Keratinocyte (primary cell): Measurements from ENCODE around the gene PGLYRP4. TPM values are rescaled to one million over a fixed set of nuclear protein-coding genes. Genes with fewer than 3 reads are reported as not detected.

ENCODE experiments used
- DNase-seq: peaks from one replicate; pipeline ENCODE4 v3.0.0-alpha.2; 2011; ENCODE audit warnings: low read depth, missing footprints, low spot score
- FAIRE-seq: peaks from 2 replicates; lab custom pipeline; 2011; peaks lifted over from hg19 to GRCh38; lab: Jason Lieb, UNC
- H2AFZ ChIP-seq: 2 replicates; pipeline ENCODE4 v1.6.0; 2012; ENCODE audit warnings: low read length, control low read depth, inconsistent platforms; ENCODE audit not compliant: control insufficient read depth
- H3K27ac ChIP-seq: 2 replicates; pipeline ENCODE4 v1.5.1; 2011; ENCODE audit warnings: low read length; ENCODE audit not compliant: control insufficient read depth, insufficient read depth
- H3K27me3 ChIP-seq: 3 replicates; pipeline ENCODE4 v1.6.0; 2011; ENCODE audit warnings: low read length; ENCODE audit not compliant: control insufficient read depth, insufficient read depth; ENCODE audit errors: extremely low read depth
- H3K36me3 ChIP-seq, 2 experiments: 2 replicates in 1 of 2; 3 replicates in 1 of 2; pipeline ENCODE4 v1.5.1; 2011; ENCODE audit warnings: low read length in 2 of 2, mild to moderate bottlenecking in 1 of 2; ENCODE audit not compliant: control insufficient read depth in 2 of 2, insufficient read depth in 2 of 2; ENCODE audit errors: extremely low read depth in 1 of 2
- H3K4me1 ChIP-seq: 3 replicates; pipeline ENCODE4 v1.5.1; 2011; ENCODE audit warnings: low read length; ENCODE audit not compliant: control insufficient read depth, insufficient read depth; ENCODE audit errors: extremely low read depth
- H3K4me2 ChIP-seq: 3 replicates; pipeline ENCODE4 v1.6.0; 2011; ENCODE audit warnings: low read depth, low read length; ENCODE audit not compliant: control insufficient read depth, insufficient read depth; ENCODE audit errors: extremely low read depth
- H3K4me3 ChIP-seq, 3 experiments: fragments of 200-600 bp in 1 of 3; sonication (generic) in 1 of 3; 2 replicates in 2 of 3; 3 replicates in 1 of 3; pipeline ENCODE4 v1.5.1; 2011 to 2016; ENCODE audit warnings: low read length in 3 of 3, mild to moderate bottlenecking in 3 of 3, control low read depth in 2 of 3, inconsistent platforms in 1 of 3, low read depth in 1 of 3, mixed read lengths in 1 of 3, mixed run types in 1 of 3, moderate library complexity in 1 of 3; ENCODE audit not compliant: control insufficient read depth in 2 of 3, insufficient read depth in 2 of 3; ENCODE audit errors: extremely low read depth in 1 of 3
- H3K79me2 ChIP-seq: 2 replicates; pipeline ENCODE4 v1.6.0; 2012; ENCODE audit warnings: low read length; ENCODE audit not compliant: control insufficient read depth, insufficient read depth
- H3K9ac ChIP-seq: 3 replicates; pipeline ENCODE4 v1.6.0; 2011; ENCODE audit warnings: low read length; ENCODE audit not compliant: control insufficient read depth, insufficient read depth; ENCODE audit errors: extremely low read depth
- H3K9me1 ChIP-seq: 3 replicates; pipeline ENCODE4 v1.6.0; 2011; ENCODE audit warnings: low read length; ENCODE audit not compliant: control insufficient read depth, insufficient read depth; ENCODE audit errors: extremely low read depth
- H3K9me3 ChIP-seq: 2 replicates; pipeline ENCODE4 v1.5.1; 2012; ENCODE audit warnings: low read depth, low read length; ENCODE audit not compliant: control insufficient read depth
- H4K20me1 ChIP-seq: 3 replicates; pipeline ENCODE4 v1.6.0; 2011; ENCODE audit warnings: low read length; ENCODE audit not compliant: control insufficient read depth, insufficient read depth; ENCODE audit errors: extremely low read depth
- EZH2 ChIP-seq: IDR thresholded peaks from one replicate; pipeline ENCODE4 v1.6.1; 2012; ENCODE audit warnings: inconsistent platforms, mild to moderate bottlenecking, low read length, moderate library complexity
- dilution Hi-C: fragments of 300-500 bp; cut with MboI; formaldehyde crosslinking; loops from one replicate; pipeline ENCODE4 v1.7.0; 2020; ENCODE audit warnings: low sequenced_read_pairs; ENCODE audit not compliant: extremely low pct_ligation_motif_present
- polyA plus RNA-seq, 5 experiments: library from polyadenylated mRNA; depleted of rRNA in 3 of 5; stranded (reverse) in 3 of 5; stranded (forward) in 1 of 5; unstranded in 1 of 5; fragments of >200 nt; gene quantifications; 1 replicate in 1 of 5; 2 replicates in 3 of 5; 3 replicates in 1 of 5; pipeline versions ENCODE4 v1.2.1 to v1.2.3, GENCODE V29; 2011 to 2012; ENCODE audit warnings: missing spikeins in 2 of 5, low read depth in 1 of 5, low replicate concordance in 1 of 5
- TF ChIP-seq, protein P1 (sequence below), 3 experiments: IDR thresholded peaks in 1 of 3; conservative IDR thresholded peaks in 1 of 3; optimal IDR thresholded peaks in 1 of 3; 2 replicates in 2 of 3; 3 replicates in 1 of 3; pipeline versions ENCODE3 to v1.5.1; 2011; ENCODE audit warnings: low read length in 3 of 3, mild to moderate bottlenecking in 3 of 3, moderate library complexity in 2 of 3, control low read depth in 1 of 3, inconsistent platforms in 1 of 3; ENCODE audit not compliant: insufficient read depth in 2 of 3; ENCODE audit errors: extremely low read depth in 1 of 3

The PGLYRP4 gene
- polyA plus RNA-seq, 1 donor (not counting 4 experiments of a cell fraction or from before 2014, with no cell fraction given), result 3.8 TPM

DNA sequence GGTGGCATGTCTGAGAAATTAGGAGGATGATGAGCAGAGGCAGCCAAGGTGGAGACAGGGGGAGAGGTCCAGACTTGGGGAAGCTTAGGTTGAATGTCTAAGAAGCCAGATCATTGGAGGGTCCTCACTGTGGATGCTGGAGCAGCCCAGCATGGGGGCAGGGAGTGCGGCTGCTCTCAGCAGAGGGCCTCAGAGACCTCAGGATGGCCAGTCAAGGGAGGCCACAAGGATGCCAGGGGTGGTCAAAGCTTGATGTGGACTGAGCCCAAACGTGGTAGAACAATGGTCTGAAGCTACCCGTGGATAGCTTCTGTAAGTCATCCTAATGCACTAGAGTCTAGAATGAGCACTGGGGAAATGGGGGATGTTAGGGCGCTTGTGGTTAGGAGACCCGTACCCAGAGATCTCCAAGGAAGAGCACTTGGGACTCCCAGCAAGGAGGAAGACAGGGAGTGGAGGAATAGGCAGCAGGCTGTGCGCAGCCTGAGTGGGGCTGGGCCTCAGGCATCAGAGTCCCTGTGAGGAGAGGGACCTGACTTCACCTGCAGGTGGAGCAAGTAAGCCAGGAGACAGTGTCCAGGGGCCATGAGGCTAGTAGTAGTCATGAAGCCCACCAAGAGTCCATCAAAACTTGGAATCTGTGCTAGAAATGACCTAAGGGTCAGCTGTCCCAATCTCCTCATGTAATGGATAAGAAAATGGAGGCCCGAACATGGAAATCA lies 4.7 kb upstream of the PGLYRP4 start:
- Histone ChIP-seq H3K4me2 (no peak overlapping the region), H3K4me1 (peaks cover 22% of the 10 kb centered on the region), H3K36me3 (no peaks in the 10 kb centered on the region), H4K20me1 (no peaks in the 10 kb centered on the region), H3K9ac (no peak overlapping the region), H2AFZ (no peak overlapping the region), H3K9me3 (no peaks in the 10 kb centered on the region), H3K27me3 (peaks cover 3% of the 10 kb centered on the region), H3K79me2 (no peaks in the 10 kb centered on the region), H3K4me3 (no peak overlapping the region), H3K27ac (no peak overlapping the region), H3K9me1 (no peaks in the 10 kb centered on the region)
- dilution Hi-C loops, result loop anchor here (10.0 kb wide), 2 partner anchors 51 to 151 kb away; no protein-coding TSS in a partner anchor
- no peak for TF ChIP-seq EZH2
- TF ChIP-seq, protein P1, sequence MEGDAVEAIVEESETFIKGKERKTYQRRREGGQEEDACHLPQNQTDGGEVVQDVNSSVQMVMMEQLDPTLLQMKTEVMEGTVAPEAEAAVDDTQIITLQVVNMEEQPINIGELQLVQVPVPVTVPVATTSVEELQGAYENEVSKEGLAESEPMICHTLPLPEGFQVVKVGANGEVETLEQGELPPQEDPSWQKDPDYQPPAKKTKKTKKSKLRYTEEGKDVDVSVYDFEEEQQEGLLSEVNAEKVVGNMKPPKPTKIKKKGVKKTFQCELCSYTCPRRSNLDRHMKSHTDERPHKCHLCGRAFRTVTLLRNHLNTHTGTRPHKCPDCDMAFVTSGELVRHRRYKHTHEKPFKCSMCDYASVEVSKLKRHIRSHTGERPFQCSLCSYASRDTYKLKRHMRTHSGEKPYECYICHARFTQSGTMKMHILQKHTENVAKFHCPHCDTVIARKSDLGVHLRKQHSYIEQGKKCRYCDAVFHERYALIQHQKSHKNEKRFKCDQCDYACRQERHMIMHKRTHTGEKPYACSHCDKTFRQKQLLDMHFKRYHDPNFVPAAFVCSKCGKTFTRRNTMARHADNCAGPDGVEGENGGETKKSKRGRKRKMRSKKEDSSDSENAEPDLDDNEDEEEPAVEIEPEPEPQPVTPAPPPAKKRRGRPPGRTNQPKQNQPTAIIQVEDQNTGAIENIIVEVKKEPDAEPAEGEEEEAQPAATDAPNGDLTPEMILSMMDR (optimal IDR thresholded peaks at IDR 0.05 in 1 of 3, IDR thresholded peaks at IDR 0.05 in 1 of 3, conservative IDR thresholded peaks at IDR 0.05 in 1 of 3; ENCODE audit: extremely low read depth in 1 of 3, insufficient read depth in 2 of 3, low read length in 3 of 3), result peak; percentile 62 to 85 (median 67)
- DNase-seq (no peak), FAIRE-seq (no peak)

GRCh38 chr1:153352523-153352922 lies 3.9 kb upstream of the PGLYRP4 start:
- no peak overlapping the region for H3K9ac ChIP-seq
- no peak overlapping the region for H3K4me3 ChIP-seq
- no peak overlapping the region for H3K4me2 ChIP-seq
- H3K9me1 ChIP-seq, result no peaks in the 10 kb centered on the region
- H3K79me2 ChIP-seq, result no peaks in the 10 kb centered on the region
- no peak overlapping the region for H3K27ac ChIP-seq
- H3K27me3 ChIP-seq, result peaks cover 3% of the 10 kb centered on the region
- H2AFZ ChIP-seq, result no peak overlapping the region
- no peaks in the 10 kb centered on the region for H4K20me1 ChIP-seq
- TF ChIP-seq EZH2, result no peak
- TF ChIP-seq, protein P1 (optimal IDR thresholded peaks at IDR 0.05 in 1 of 3, IDR thresholded peaks at IDR 0.05 in 1 of 3, conservative IDR thresholded peaks at IDR 0.05 in 1 of 3; ENCODE audit: extremely low read depth in 1 of 3, insufficient read depth in 2 of 3, low read length in 3 of 3), result peak; percentile 82 to 89 (median 87)
- no peaks in the 10 kb centered on the region for H3K9me3 ChIP-seq
- DNase-seq (no peak), FAIRE-seq (peak; percentile 74)
- H3K4me1 ChIP-seq, result peaks cover 18% of the 10 kb centered on the region
- H3K36me3 ChIP-seq, result no peaks in the 10 kb centered on the region
- dilution Hi-C loops, result loop anchor here (10.0 kb wide), 2 partner anchors 52 to 152 kb away; no protein-coding TSS in a partner anchor
